GM18519 (cell line): ENCODE measurements around the gene VAV3.
"Not testable (repeated sequence)": the region's sequence is repeated elsewhere in the genome, so short reads cannot be mapped to it uniquely, and the experiment has no call there.

Experiments
- ATAC-seq: cut with Tn5 transposase; IDR thresholded peaks from one replicate; pipeline ENCODE4 v1.9.1; 2021; ENCODE audit warnings: mild to moderate bottlenecking, moderate library complexity; ENCODE audit not compliant: unreplicated experiment, low FRiP score

Gene VAV3

GRCh38 chr1:107844541-107845194 is 120.3 kb downstream of the VAV3 start:
- not testable (repeated sequence) for ATAC-seq

- ATAC-seq = no peak
Observed at GRCh38 chr1:107843989-107844388, 121.0 kb downstream of the VAV3 start.

- ATAC-seq = no peak
Observed at GRCh38 chr1:107842241-107842640, 122.7 kb downstream of the VAV3 start.

GRCh38 chr1:107840725-107841124 is 124.3 kb downstream of the VAV3 start:
- ATAC-seq = no peak

- no peak for ATAC-seq
Observed at GRCh38 chr1:107838056-107838455, 126.9 kb downstream of the VAV3 start.

- no peak for ATAC-seq
Observed at GRCh38 chr1:107835151-107835670, 129.8 kb downstream of the VAV3 start.

- no peak for ATAC-seq
Observed at GRCh38 chr1:107833061-107833460, 131.9 kb downstream of the VAV3 start.

GRCh38 chr1:107831921-107832320 is 133.1 kb downstream of the VAV3 start:
- no peak for ATAC-seq

GRCh38 chr1:107830526-107830925 is 134.5 kb downstream of the VAV3 start:
- no peak for ATAC-seq

GRCh38 chr1:107830075-107830474 is 134.9 kb downstream of the VAV3 start:
- ATAC-seq = no peak

- peak; percentile 70 for ATAC-seq
Observed at GRCh38 chr1:107829036-107829770, 135.8 kb downstream of the VAV3 start.

- no peak for ATAC-seq
Observed at GRCh38 chr1:107824946-107825345, 140.0 kb downstream of the VAV3 start.

GRCh38 chr1:107821340-107821739 is 143.6 kb downstream of the VAV3 start:
- ATAC-seq = no peak

- ATAC-seq = no peak
Observed at GRCh38 chr1:107820801-107821200, 144.2 kb downstream of the VAV3 start.

GRCh38 chr1:107817935-107818334 is 147.0 kb downstream of the VAV3 start:
- no peak for ATAC-seq

- no peak for ATAC-seq
Observed at GRCh38 chr1:107817206-107817605, 147.8 kb downstream of the VAV3 start.

- no peak for ATAC-seq
Observed at GRCh38 chr1:107810291-107810951, 154.6 kb downstream of the VAV3 start.

GRCh38 chr1:107807855-107808254 is 157.1 kb downstream of the VAV3 start:
- ATAC-seq = no peak

GRCh38 chr1:107807405-107807804 is 157.6 kb downstream of the VAV3 start:
- no peak for ATAC-seq

- no peak for ATAC-seq
Observed at GRCh38 chr1:107806902-107807301, 158.1 kb downstream of the VAV3 start.

- no peak for ATAC-seq
Observed at GRCh38 chr1:107804741-107805140, 160.2 kb downstream of the VAV3 start.
